Panc1 (cell line): ENCODE data around the gene SPO11. TPM values are rescaled to one million over a fixed set of nuclear protein-coding genes. Genes with fewer than 3 reads are reported as not detected.

ENCODE experiments used
- ATAC-seq: fragments of 200-7000 bp; cut with Tn5 transposase; 2 replicates; pipeline ENCODE4 v1.9.1; 2020; ENCODE audit warnings: mild to moderate bottlenecking, moderate library complexity
- BruUV-seq: library from RNA; stranded (reverse); fragments of 400-500 nt; replicated peaks from 2 replicates; lab custom pipeline; 2021; lab: Mats Ljungman, UMichigan
- CTCF ChIA-PET: fragments of 300-600 bp; sonication (Branson Sonifier 250); formaldehyde crosslinking; loops from one replicate; lab custom pipeline; 2022; ENCODE audit warnings: antibody characterized with exemption; lab: Charles Lee
- POLR2A ChIA-PET: fragments of 300-600 bp; sonication (Branson Sonifier 250); formaldehyde crosslinking; loops from one replicate; lab custom pipeline; 2022; ENCODE audit warnings: antibody characterized with exemption; lab: Charles Lee
- DNase-seq: peaks from one replicate; pipeline ENCODE4 v3.0.0-alpha.2; 2010; ENCODE audit warnings: low read depth, low spot score
- H3K27ac ChIP-seq: 2 replicates; pipeline ENCODE4 v1.5.1; 2011; ENCODE audit warnings: mild to moderate bottlenecking, low read length, inconsistent platforms
- H3K27me3 ChIP-seq: fragments of 200-500 bp; sonication (Bioruptor generic); 2 replicates; pipeline ENCODE4 v1.6.0; 2014; ENCODE audit warnings: low read length, inconsistent platforms; ENCODE audit not compliant: control insufficient read depth, insufficient read depth
- H3K36me3 ChIP-seq: fragments of 200-500 bp; sonication (Bioruptor generic); 2 replicates; pipeline ENCODE4 v1.5.1; 2014; ENCODE audit warnings: inconsistent platforms, mild to moderate bottlenecking, low read length, moderate library complexity; ENCODE audit not compliant: control insufficient read depth, insufficient read depth
- H3K4me1 ChIP-seq: 2 replicates; pipeline ENCODE4 v1.5.1; 2011; ENCODE audit warnings: inconsistent platforms, mild to moderate bottlenecking, low read length, moderate library complexity; ENCODE audit not compliant: control insufficient read depth, insufficient read depth
- H3K4me3 ChIP-seq, 2 experiments: 2 replicates each; pipeline ENCODE4 v1.5.1; 2011 to 2012; ENCODE audit warnings: low read depth in 2 of 2, low read length in 2 of 2, mild to moderate bottlenecking in 2 of 2, inconsistent platforms in 1 of 2, moderate library complexity in 1 of 2
- H3K9me3 ChIP-seq: fragments of 200-500 bp; sonication (Bioruptor generic); 2 replicates; pipeline ENCODE4 v1.5.1; 2014; ENCODE audit warnings: low read depth, mild to moderate bottlenecking, inconsistent platforms, low read length, moderate library complexity; ENCODE audit not compliant: control insufficient read depth, insufficient read depth
- POLR2AphosphoS5 ChIP-seq: IDR thresholded peaks from 2 replicates; pipeline ENCODE4 v1.6.1; 2012; ENCODE audit warnings: mild to moderate bottlenecking, low read depth, low read length, moderate library complexity
- SIN3A ChIP-seq: IDR thresholded peaks from 2 replicates; pipeline ENCODE4 v1.6.1; 2012; ENCODE audit warnings: low read depth, mild to moderate bottlenecking, low read length, moderate library complexity, borderline replicate concordance; ENCODE audit not compliant: insufficient read depth
- TCF7L2 ChIP-seq: IDR thresholded peaks from 2 replicates; pipeline ENCODE4 v1.6.1; 2011; ENCODE audit warnings: mild to moderate bottlenecking, low read depth, low read length, inconsistent platforms
- in situ Hi-C: cut with HindIII; loops from 2 replicates; pipeline ENCODE4 v1.10.0; 2016; ENCODE audit warnings: low sequenced_read_pairs, low pct_unique_long_range_greater_than_20kb
- intact Hi-C: fragments of 100-400 bp; cut with micrococcal nuclease; formaldehyde crosslinking; loops from one replicate; pipeline ENCODE4 v1.10.0; 2022; ENCODE audit not compliant: unreplicated experiment
- total RNA-seq: library from RNA; stranded (reverse); gene quantifications from one replicate; pipeline ENCODE4 v1.2.1, GENCODE V29; 2021; ENCODE audit not compliant: unreplicated experiment
- TF ChIP-seq, protein P1 (sequence below): fragments of 450-650 bp; IDR thresholded peaks from 2 replicates; pipeline ENCODE4 v1.5.1; 2017; ENCODE audit warnings: mild to moderate bottlenecking
- TF ChIP-seq, protein P2 (sequence below), 2 experiments: IDR thresholded peaks; 2 replicates each; pipeline ENCODE4 v1.6.1; 2011 to 2012; ENCODE audit warnings: low read depth in 2 of 2, control low read depth in 1 of 2, low read length in 1 of 2, mild to moderate bottlenecking in 1 of 2, moderate library complexity in 1 of 2; ENCODE audit not compliant: insufficient read depth in 1 of 2

The SPO11 gene
- total RNA-seq, 1 experiment from 2014 or later, result not detected

DNA sequence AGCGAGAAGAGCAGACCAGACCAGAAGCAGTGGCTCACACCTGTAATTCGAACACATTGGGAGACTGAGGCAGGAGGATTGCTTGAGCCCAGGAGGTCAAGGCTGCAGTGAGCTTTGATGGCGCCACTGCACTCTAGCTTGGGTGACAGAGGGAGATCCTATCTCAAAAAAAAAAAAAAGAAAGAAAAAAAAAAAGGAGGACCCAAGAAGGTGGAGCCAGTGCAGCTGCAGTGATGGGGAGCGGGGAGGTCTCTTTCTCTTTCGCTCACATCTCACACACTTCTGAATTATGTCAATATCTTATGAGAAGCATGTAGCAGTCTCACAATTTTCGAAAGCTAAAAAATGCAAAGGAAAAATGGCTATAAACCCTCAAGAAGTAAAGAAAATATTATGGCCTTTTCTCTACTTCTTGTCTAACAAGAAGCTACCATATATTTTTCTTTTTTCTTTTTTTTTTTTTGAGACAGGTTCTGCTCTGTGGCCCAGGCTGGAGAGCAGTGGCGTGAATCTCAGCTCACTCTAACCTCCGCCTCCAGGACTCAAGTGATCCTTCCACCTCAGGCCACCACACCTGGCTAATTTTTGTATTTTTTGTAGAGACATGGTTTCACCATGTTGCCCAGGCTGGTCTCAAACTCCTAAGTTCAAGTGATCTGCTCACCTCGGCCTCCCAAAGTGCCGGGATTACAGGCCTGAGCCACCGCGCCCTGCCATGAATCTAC, 3.8 kb upstream of the SPO11 start:
- POLR2A ChIA-PET, result no interaction called here
- Histone ChIP-seq H3K27ac (no peak overlapping the region), H3K36me3 (no peaks in the 10 kb centered on the region), H3K9me3 (no peaks in the 10 kb centered on the region), H3K4me3 (no peak overlapping the region), H3K4me1 (no peaks in the 10 kb centered on the region), H3K27me3 (peaks cover 3% of the 10 kb centered on the region)
- in situ Hi-C loops (no loop called here), intact Hi-C loops (no loop called here)
- CTCF ChIA-PET, result no interaction called here
- no peak for DNase-seq
- no peak for ATAC-seq
- no TSS peak for BruUV-seq
- TF ChIP-seq TCF7L2 (no peak), SIN3A (no peak), POLR2AphosphoS5 (no peak)
- TF ChIP-seq, protein P1, sequence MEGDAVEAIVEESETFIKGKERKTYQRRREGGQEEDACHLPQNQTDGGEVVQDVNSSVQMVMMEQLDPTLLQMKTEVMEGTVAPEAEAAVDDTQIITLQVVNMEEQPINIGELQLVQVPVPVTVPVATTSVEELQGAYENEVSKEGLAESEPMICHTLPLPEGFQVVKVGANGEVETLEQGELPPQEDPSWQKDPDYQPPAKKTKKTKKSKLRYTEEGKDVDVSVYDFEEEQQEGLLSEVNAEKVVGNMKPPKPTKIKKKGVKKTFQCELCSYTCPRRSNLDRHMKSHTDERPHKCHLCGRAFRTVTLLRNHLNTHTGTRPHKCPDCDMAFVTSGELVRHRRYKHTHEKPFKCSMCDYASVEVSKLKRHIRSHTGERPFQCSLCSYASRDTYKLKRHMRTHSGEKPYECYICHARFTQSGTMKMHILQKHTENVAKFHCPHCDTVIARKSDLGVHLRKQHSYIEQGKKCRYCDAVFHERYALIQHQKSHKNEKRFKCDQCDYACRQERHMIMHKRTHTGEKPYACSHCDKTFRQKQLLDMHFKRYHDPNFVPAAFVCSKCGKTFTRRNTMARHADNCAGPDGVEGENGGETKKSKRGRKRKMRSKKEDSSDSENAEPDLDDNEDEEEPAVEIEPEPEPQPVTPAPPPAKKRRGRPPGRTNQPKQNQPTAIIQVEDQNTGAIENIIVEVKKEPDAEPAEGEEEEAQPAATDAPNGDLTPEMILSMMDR, result no peak
- TF ChIP-seq, protein P2, sequence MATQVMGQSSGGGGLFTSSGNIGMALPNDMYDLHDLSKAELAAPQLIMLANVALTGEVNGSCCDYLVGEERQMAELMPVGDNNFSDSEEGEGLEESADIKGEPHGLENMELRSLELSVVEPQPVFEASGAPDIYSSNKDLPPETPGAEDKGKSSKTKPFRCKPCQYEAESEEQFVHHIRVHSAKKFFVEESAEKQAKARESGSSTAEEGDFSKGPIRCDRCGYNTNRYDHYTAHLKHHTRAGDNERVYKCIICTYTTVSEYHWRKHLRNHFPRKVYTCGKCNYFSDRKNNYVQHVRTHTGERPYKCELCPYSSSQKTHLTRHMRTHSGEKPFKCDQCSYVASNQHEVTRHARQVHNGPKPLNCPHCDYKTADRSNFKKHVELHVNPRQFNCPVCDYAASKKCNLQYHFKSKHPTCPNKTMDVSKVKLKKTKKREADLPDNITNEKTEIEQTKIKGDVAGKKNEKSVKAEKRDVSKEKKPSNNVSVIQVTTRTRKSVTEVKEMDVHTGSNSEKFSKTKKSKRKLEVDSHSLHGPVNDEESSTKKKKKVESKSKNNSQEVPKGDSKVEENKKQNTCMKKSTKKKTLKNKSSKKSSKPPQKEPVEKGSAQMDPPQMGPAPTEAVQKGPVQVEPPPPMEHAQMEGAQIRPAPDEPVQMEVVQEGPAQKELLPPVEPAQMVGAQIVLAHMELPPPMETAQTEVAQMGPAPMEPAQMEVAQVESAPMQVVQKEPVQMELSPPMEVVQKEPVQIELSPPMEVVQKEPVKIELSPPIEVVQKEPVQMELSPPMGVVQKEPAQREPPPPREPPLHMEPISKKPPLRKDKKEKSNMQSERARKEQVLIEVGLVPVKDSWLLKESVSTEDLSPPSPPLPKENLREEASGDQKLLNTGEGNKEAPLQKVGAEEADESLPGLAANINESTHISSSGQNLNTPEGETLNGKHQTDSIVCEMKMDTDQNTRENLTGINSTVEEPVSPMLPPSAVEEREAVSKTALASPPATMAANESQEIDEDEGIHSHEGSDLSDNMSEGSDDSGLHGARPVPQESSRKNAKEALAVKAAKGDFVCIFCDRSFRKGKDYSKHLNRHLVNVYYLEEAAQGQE (IDR thresholded peaks at IDR 0.05; ENCODE audit: insufficient read depth in 1 of 2, low read depth in 2 of 2, low read length in 1 of 2), result no peak

DNA sequence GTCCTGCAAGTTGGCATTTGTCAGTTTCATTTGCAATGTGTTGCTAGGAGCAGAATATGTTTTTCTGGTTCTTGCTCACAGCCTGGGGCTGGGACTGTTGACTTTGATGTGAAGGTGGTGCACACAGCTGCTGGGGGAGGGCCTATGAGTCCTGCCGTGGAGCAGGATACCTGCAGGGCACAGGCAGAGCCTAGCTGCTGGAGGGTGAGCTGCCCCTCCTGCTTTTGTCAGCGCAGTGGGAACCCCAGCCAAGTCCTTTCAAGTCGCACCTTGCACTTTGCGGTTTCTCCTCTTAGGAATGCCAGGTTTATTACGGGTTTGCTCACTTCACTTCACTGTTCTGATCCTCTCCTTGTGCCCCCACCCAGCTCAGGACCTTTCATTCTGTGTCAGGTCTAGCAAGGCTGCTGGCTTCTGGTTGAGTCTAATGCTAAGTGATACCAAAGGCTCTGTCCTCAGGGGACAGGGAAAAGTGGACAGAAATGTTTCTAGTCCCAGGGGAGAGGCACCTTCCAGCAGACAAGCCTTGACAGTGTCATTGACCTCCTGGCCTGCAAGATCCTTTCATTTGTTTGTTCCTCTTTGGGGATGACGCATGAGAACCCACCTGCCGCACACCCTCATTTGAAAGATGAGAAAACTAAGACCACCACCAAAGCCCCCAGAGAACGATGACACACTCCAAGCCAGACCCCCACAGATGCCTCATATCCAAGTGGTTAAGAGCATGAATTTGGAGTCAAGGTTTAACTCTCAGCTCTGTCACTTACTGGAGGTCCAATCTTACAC, 2.7 kb upstream of the SPO11 start:
- Histone ChIP-seq H3K4me3 (no peak overlapping the region), H3K4me1 (no peaks in the 10 kb centered on the region), H3K36me3 (no peaks in the 10 kb centered on the region), H3K27ac (no peak overlapping the region), H3K27me3 (peaks cover 9% of the 10 kb centered on the region), H3K9me3 (no peaks in the 10 kb centered on the region)
- in situ Hi-C loops (no loop called here), intact Hi-C loops (no loop called here)
- ATAC-seq (peak; percentile 62), DNase-seq (no peak)
- CTCF ChIA-PET, result no interaction called here
- POLR2A ChIA-PET, result interaction anchor here (0.6 kb wide), 1 partner anchor 54 kb away, joined by 4 read pairs; no protein-coding TSS in a partner anchor
- TF ChIP-seq POLR2AphosphoS5, result no peak
- TF ChIP-seq, protein P1, result no peak
- TF ChIP-seq SIN3A, result no peak
- TF ChIP-seq TCF7L2, result 0 out of 2 replicates have a peak, but pooled peaks have one; percentile 39
- TF ChIP-seq, protein P2 (IDR thresholded peaks at IDR 0.05; ENCODE audit: insufficient read depth in 1 of 2, low read depth in 2 of 2, low read length in 1 of 2), result no peak
- no TSS peak for BruUV-seq
